HepG2 (cell line): Measurements from ENCODE around the gene FBXL4. TPM values are rescaled to one million over a fixed set of nuclear protein-coding genes. Genes with fewer than 3 reads are reported as not detected.

ENCODE experiments used
- ATAC-seq: fragments of 200-7000 bp; cut with Tn5 transposase; 3 replicates; pipeline ENCODE4 v1.9.1; 2020; ENCODE audit warnings: mild to moderate bottlenecking, moderate library complexity
- BruUV-seq: library from RNA; stranded (reverse); fragments of 400-500 nt; replicated peaks from 2 replicates; lab custom pipeline; 2021; lab: Mats Ljungman, UMichigan
- CTCF ChIA-PET: fragments of 300-600 bp; formaldehyde crosslinking; extraction: SDS; loops from one replicate; lab custom pipeline; 2021; ENCODE audit warnings: low total read pairs, inconsistent platforms, low intra/inter-chr PET ratio; lab: Yijun Ruan, JAX
- POLR2A ChIA-PET: fragments of 350-600 bp; sonication (Branson Sonifier 250); formaldehyde crosslinking; loops from one replicate; lab custom pipeline; 2020; ENCODE audit warnings: antibody characterized with exemption, inconsistent platforms; lab: Yijun Ruan, JAX
- DNase-seq: peaks from one replicate; pipeline ENCODE4 v3.0.0-alpha.2; 2015; ENCODE audit warnings: low spot score
- FAIRE-seq: peaks from 3 replicates; lab custom pipeline; 2011; peaks lifted over from hg19 to GRCh38; lab: Jason Lieb, UNC
- H2AFZ ChIP-seq: one replicate; pipeline ENCODE4 v1.6.1; 2011; ENCODE audit warnings: low read length, inconsistent platforms
- H3K27ac ChIP-seq: fragments of 300-600 bp; 3 replicates; pipeline ENCODE4 v1.8.0; 2011; ENCODE audit warnings: mixed run types, mild to moderate bottlenecking, mixed read lengths, low read length, inconsistent platforms; ENCODE audit not compliant: insufficient read depth; ENCODE audit errors: extremely low read length
- H3K27me3 ChIP-seq, 2 experiments: fragments of 200-600 bp in 1 of 2; 2 replicates in 1 of 2; 3 replicates in 1 of 2; pipeline versions ENCODE4 v1.6.0 to v1.8.0; 2011; ENCODE audit warnings: low read length in 2 of 2, mild to moderate bottlenecking in 2 of 2, moderate library complexity in 2 of 2, inconsistent platforms in 1 of 2; ENCODE audit not compliant: insufficient read depth in 2 of 2, control insufficient read depth in 1 of 2
- H3K36me3 ChIP-seq, 2 experiments: fragments of 200-600 bp in 1 of 2; replicated peaks in 1 of 2; 2 replicates in 1 of 2; 3 replicates in 1 of 2; pipeline versions ENCODE4 v1.5.1 to v1.8.0; 2011; ENCODE audit warnings: low read length in 2 of 2, inconsistent platforms in 1 of 2; ENCODE audit not compliant: insufficient read depth in 2 of 2, control insufficient read depth in 1 of 2
- H3K4me1 ChIP-seq: 2 replicates; pipeline ENCODE4 v1.5.1; 2012; ENCODE audit warnings: low read length, inconsistent platforms; ENCODE audit not compliant: insufficient read depth
- H3K4me2 ChIP-seq: 2 replicates; pipeline ENCODE4 v1.6.0; 2011; ENCODE audit warnings: low read depth, low read length, inconsistent platforms
- H3K4me3 ChIP-seq, 3 experiments: fragments of 200-600 bp in 1 of 3; sonication (generic), shearing (Covaris generic) in 1 of 3; replicated peaks in 1 of 3; 2 replicates each; pipeline ENCODE4 v1.5.1; 2011 to 2016; ENCODE audit warnings: low read length in 3 of 3, inconsistent platforms in 2 of 3, low read depth in 2 of 3, mild to moderate bottlenecking in 2 of 3, control low read depth in 1 of 3, mixed read lengths in 1 of 3; ENCODE audit not compliant: insufficient read depth in 1 of 3
- H3K79me2 ChIP-seq: one replicate; pipeline ENCODE4 v1.6.1; 2011; ENCODE audit warnings: low read length, inconsistent platforms; ENCODE audit not compliant: insufficient read depth
- H3K9ac ChIP-seq: 2 replicates; pipeline ENCODE4 v1.6.0; 2011; ENCODE audit warnings: mild to moderate bottlenecking, low read depth, low read length, inconsistent platforms; ENCODE audit not compliant: insufficient read depth
- H3K9me3 ChIP-seq: 2 replicates; pipeline ENCODE4 v1.5.1; 2012; ENCODE audit warnings: mild to moderate bottlenecking, low read length
- H4K20me1 ChIP-seq: 2 replicates; pipeline ENCODE4 v1.6.0; 2011; ENCODE audit warnings: inconsistent platforms, mild to moderate bottlenecking, low read length, moderate library complexity; ENCODE audit not compliant: insufficient read depth
- DNMT1 ChIP-seq: sonication (generic); formaldehyde crosslinking; IDR thresholded peaks from 2 replicates; pipeline ENCODE4 v1.5.1; 2020; ENCODE audit warnings: mild to moderate bottlenecking, missing genetic modification reagents
- FOXP1 ChIP-seq, 2 experiments: fragments of 450-650 bp in 1 of 2; IDR thresholded peaks; 2 replicates each; pipeline ENCODE4 v1.6.1; 2017 to 2018; ENCODE audit warnings: antibody characterized with exemption in 1 of 2
- NFATC3 ChIP-seq: sonication (generic); formaldehyde crosslinking; IDR thresholded peaks from 2 replicates; pipeline ENCODE4 v1.5.1; 2020; ENCODE audit warnings: mild to moderate bottlenecking, missing genetic modification reagents
- REXO4 ChIP-seq: sonication (generic); formaldehyde crosslinking; IDR thresholded peaks from 2 replicates; pipeline ENCODE4 v1.8.0; 2022; ENCODE audit warnings: missing genetic modification reagents, mild to moderate bottlenecking, borderline replicate concordance
- RFX5 ChIP-seq: IDR thresholded peaks from 2 replicates; pipeline ENCODE4 v1.6.1; 2011; ENCODE audit warnings: low read depth, low read length, improper control_type of control experiment
- SP2 ChIP-seq: sonication (generic); formaldehyde crosslinking; IDR thresholded peaks from 2 replicates; pipeline ENCODE4 v1.5.1; 2020; ENCODE audit warnings: mild to moderate bottlenecking, missing genetic modification reagents
- ZKSCAN1 ChIP-seq: fragments of 150-350 bp; IDR thresholded peaks from 2 replicates; pipeline ENCODE4 v1.6.1; 2014; ENCODE audit warnings: low read length
- ZMYM2 ChIP-seq: sonication (generic); formaldehyde crosslinking; IDR thresholded peaks from 2 replicates; pipeline ENCODE4 v1.8.0; 2022; ENCODE audit warnings: mild to moderate bottlenecking, missing genetic modification reagents
- ZNF207 ChIP-seq: fragments of 450-650 bp; IDR thresholded peaks from 2 replicates; pipeline ENCODE4 v1.6.1; 2016; ENCODE audit warnings: antibody characterized with exemption, borderline replicate concordance
- ZNF282 ChIP-seq: fragments of 450-650 bp; IDR thresholded peaks from 2 replicates; pipeline ENCODE4 v1.6.1; 2018; ENCODE audit not compliant: partially characterized antibody
- ZNF556 ChIP-seq: sonication (generic); formaldehyde crosslinking; IDR thresholded peaks from 2 replicates; pipeline ENCODE4 v1.4.0; 2020; ENCODE audit warnings: mild to moderate bottlenecking, missing genetic modification reagents, borderline replicate concordance
- ZSCAN25 ChIP-seq: sonication (generic); formaldehyde crosslinking; IDR thresholded peaks from 2 replicates; pipeline ENCODE4 v1.8.0; 2022; ENCODE audit warnings: mild to moderate bottlenecking, missing genetic modification reagents
- ZSCAN30 ChIP-seq: sonication (generic); formaldehyde crosslinking; IDR thresholded peaks from 2 replicates; pipeline ENCODE4 v1.5.0; 2020; ENCODE audit warnings: mild to moderate bottlenecking, missing genetic modification reagents
- WGBS: methylation state at CpG from one replicate; pipeline ENCODE4 v1.1.6; 2017; ENCODE audit warnings: low lambda C conversion rate; 5-methylcytosine and 5-hydroxymethylcytosine counted together
- in situ Hi-C: cut with HindIII; loops from 2 replicates; pipeline ENCODE4 v1.10.0; 2017; ENCODE audit warnings: low pct_unique_long_range_greater_than_20kb; ENCODE audit not compliant: extremely low pct_ligation_motif_present
- intact Hi-C: fragments of 100-400 bp; cut with micrococcal nuclease; formaldehyde crosslinking; loops from one replicate; pipeline ENCODE4 v1.10.0; 2022; ENCODE audit not compliant: unreplicated experiment
- polyA plus RNA-seq, 8 experiments: library from polyadenylated mRNA; depleted of rRNA in 3 of 8; stranded (reverse) in 7 of 8; unstranded in 1 of 8; fragments of >200 nt; fragmentation: Illumina TruSeq in 4 of 8; extraction: Trizol in 4 of 8; gene quantifications; 2 replicates each; pipeline versions ENCODE4 v1.2.1 to v1.2.3, GENCODE V29; 2011 to 2016; ENCODE audit warnings: low read depth in 4 of 8, missing spikeins in 1 of 8, mixed read lengths in 1 of 8; ENCODE audit not compliant: insufficient read depth in 1 of 8
- total RNA-seq, 5 experiments: library from RNA; depleted of rRNA; stranded (reverse); fragments of >200 nt; fragmentation: Illumina TruSeq; extraction: Trizol; gene quantifications; 2 replicates each; pipeline ENCODE4 v1.2.3, GENCODE V29; 2016; ENCODE audit warnings: low read depth in 1 of 5
- TF ChIP-seq, protein P1 (sequence below): sonication (generic); formaldehyde crosslinking; IDR thresholded peaks from 2 replicates; pipeline ENCODE4 v1.9.0; 2021; ENCODE audit warnings: missing genetic modification reagents, borderline replicate concordance
- TF ChIP-seq, protein P2 (sequence below): sonication (generic); formaldehyde crosslinking; IDR thresholded peaks from 2 replicates; pipeline ENCODE4 v1.8.0; 2023; ENCODE audit warnings: mild to moderate bottlenecking, missing genetic modification reagents
- TF ChIP-seq, protein P3 (sequence below): sonication (generic); formaldehyde crosslinking; IDR thresholded peaks from 2 replicates; pipeline ENCODE4 v1.4.0; 2020; ENCODE audit warnings: mild to moderate bottlenecking, missing genetic modification reagents

Gene FBXL4
- total and polyA plus RNA-seq, 2 of the 13 experiments (the other 11 are each of a cell fraction or from before 2014, with no cell fraction given), result 13.2 to 17.6 TPM

DNA sequence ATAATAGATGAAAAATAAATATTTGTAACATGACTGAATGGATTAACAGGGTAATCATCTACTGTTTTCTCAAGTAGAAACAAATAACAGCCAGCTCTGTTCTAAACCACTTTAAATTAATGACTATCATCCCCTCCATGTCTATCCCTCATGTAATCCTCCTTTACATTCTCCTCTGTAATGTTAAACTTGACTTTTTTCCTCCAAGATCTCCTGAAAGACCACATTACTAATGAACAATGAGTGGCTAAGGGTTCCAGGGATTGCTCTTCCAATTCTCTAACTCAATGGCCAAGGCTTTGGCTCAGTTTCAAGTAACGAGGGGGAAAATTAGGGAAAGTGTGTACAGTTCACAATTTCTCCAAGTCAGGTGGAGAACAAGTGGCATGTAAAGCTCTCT is 37.6 kb upstream of the FBXL4 start (continued):
- TF ChIP-seq, protein P1, sequence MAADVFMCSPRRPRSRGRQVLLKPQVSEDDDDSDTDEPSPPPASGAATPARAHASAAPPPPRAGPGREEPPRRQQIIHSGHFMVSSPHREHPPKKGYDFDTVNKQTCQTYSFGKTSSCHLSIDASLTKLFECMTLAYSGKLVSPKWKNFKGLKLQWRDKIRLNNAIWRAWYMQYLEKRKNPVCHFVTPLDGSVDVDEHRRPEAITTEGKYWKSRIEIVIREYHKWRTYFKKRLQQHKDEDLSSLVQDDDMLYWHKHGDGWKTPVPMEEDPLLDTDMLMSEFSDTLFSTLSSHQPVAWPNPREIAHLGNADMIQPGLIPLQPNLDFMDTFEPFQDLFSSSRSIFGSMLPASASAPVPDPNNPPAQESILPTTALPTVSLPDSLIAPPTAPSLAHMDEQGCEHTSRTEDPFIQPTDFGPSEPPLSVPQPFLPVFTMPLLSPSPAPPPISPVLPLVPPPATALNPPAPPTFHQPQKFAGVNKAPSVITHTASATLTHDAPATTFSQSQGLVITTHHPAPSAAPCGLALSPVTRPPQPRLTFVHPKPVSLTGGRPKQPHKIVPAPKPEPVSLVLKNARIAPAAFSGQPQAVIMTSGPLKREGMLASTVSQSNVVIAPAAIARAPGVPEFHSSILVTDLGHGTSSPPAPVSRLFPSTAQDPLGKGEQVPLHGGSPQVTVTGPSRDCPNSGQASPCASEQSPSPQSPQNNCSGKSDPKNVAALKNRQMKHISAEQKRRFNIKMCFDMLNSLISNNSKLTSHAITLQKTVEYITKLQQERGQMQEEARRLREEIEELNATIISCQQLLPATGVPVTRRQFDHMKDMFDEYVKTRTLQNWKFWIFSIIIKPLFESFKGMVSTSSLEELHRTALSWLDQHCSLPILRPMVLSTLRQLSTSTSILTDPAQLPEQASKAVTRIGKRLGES (CRISPR knock-in tag), result no peak
- TF ChIP-seq ZSCAN25 (CRISPR knock-in tag) (no peak), DNMT1 (no peak), ZMYM2 (CRISPR knock-in tag) (no peak)
- TF ChIP-seq, protein P2, sequence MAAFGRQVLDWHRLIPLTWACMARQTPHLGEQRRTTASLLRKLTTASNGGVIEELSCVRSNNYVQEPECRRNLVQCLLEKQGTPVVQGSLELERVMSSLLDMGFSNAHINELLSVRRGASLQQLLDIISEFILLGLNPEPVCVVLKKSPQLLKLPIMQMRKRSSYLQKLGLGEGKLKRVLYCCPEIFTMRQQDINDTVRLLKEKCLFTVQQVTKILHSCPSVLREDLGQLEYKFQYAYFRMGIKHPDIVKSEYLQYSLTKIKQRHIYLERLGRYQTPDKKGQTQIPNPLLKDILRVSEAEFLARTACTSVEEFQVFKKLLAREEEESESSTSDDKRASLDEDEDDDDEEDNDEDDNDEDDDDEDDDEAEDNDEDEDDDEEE (CRISPR knock-in tag), result no peak
- TF ChIP-seq, protein P3, sequence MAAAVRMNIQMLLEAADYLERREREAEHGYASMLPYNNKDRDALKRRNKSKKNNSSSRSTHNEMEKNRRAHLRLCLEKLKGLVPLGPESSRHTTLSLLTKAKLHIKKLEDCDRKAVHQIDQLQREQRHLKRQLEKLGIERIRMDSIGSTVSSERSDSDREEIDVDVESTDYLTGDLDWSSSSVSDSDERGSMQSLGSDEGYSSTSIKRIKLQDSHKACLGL, result no peak

- WGBS, result 50% methylated on average over 1 of the region's 1 CpG
- Histone ChIP-seq H3K79me2 (no peaks in the 10 kb centered on the region), H3K9me3 (no peaks in the 10 kb centered on the region), H3K4me3 (no peak overlapping the region), H3K27me3 (0 out of 5 replicates have a peak, but pooled peaks cover 0 to 4% of the 10 kb centered on the region in 2 experiments), H2AFZ (no peak overlapping the region), H3K4me2 (no peak overlapping the region), H3K4me1 (no peaks in the 10 kb centered on the region), H3K36me3 (no peaks in the 10 kb centered on the region), H3K9ac (no peak overlapping the region), H4K20me1 (no peaks in the 10 kb centered on the region), H3K27ac (no peak overlapping the region)
- BruUV-seq, result no TSS peak
- TF ChIP-seq ZNF207 (no peak), REXO4 (CRISPR knock-in tag) (no peak), ZNF282 (no peak), FOXP1 (IDR thresholded peaks at IDR 0.05) (no peak), FOXP1 (CRISPR knock-in tag; IDR thresholded peaks at IDR 0.05) (no peak), ZSCAN30 (CRISPR knock-in tag) (no peak), RFX5 (no peak), ZNF556 (CRISPR knock-in tag) (no peak), ZKSCAN1 (no peak), NFATC3 (CRISPR knock-in tag) (no peak), SP2 (CRISPR knock-in tag) (no peak)
- ChIA-PET CTCF (no interaction called here), POLR2A (no interaction called here)
- FAIRE-seq (no peak), ATAC-seq (no peak), DNase-seq (no peak)
- intact Hi-C loops (no loop called here), in situ Hi-C loops (no loop called here)
These were observed 36.4 kb upstream of the FBXL4 start for GRCh38 chr6:98984121-98984520.
